ENCODE measurements around the gene ANKMY1. TPM values are rescaled to one million over a fixed set of nuclear protein-coding genes. Genes with fewer than 3 reads are reported as not detected.

The ANKMY1 gene
- total RNA-seq, 1 donor from 2014 or later = 13.0 TPM

- peaks cover 44% of the 10 kb centered on the region for H3K4me1 Mint-ChIP-seq
- no peaks in the 10 kb centered on the region for H3K27me3 Mint-ChIP-seq (ENCODE audit: low read depth)
- no peak overlapping the region for H3K27ac Mint-ChIP-seq (ENCODE audit: unreplicated experiment)
- H3K36me3 Mint-ChIP-seq (ENCODE audit: low read depth) = peaks cover 5% of the 10 kb centered on the region
- peak overlapping the region; percentile 69 for H3K4me3 Mint-ChIP-seq
- TF ChIP-seq CTCF (conservative IDR thresholded peaks at IDR 0.05) = no peak
- DNase-seq (ENCODE audit: low read depth, low spot score) = no peak
- no peaks in the 10 kb centered on the region for H3K9me3 Mint-ChIP-seq
These were observed 25.0 kb upstream of the ANKMY1 start for GRCh38 chr2:240582781-240583180.

- Mint-ChIP-seq H3K27ac (ENCODE audit: unreplicated experiment) (no peak overlapping the region), H3K4me1 (peaks cover 37% of the 10 kb centered on the region), H3K36me3 (ENCODE audit: low read depth) (peaks cover 5% of the 10 kb centered on the region), H3K27me3 (ENCODE audit: low read depth) (no peaks in the 10 kb centered on the region), H3K9me3 (no peaks in the 10 kb centered on the region), H3K4me3 (peak overlapping the region; percentile 69)
- no peak for TF ChIP-seq CTCF (conservative IDR thresholded peaks at IDR 0.05)
- no peak for DNase-seq (ENCODE audit: low read depth, low spot score)
These were observed 24.0 kb upstream of the ANKMY1 start for GRCh38 chr2:240581811-240582210.

- Mint-ChIP-seq H3K27ac (ENCODE audit: unreplicated experiment) (peak overlapping the region; percentile 13), H3K4me3 (peak overlapping the region; percentile 58), H3K4me1 (peaks cover 29% of the 10 kb centered on the region), H3K27me3 (ENCODE audit: low read depth) (no peaks in the 10 kb centered on the region), H3K36me3 (ENCODE audit: low read depth) (peaks cover 5% of the 10 kb centered on the region), H3K9me3 (no peaks in the 10 kb centered on the region)
- no peak for DNase-seq (ENCODE audit: low read depth, low spot score)
- TF ChIP-seq CTCF (conservative IDR thresholded peaks at IDR 0.05) = no peak
These were observed 22.2 kb upstream of the ANKMY1 start for GRCh38 chr2:240579771-240580614.

- Mint-ChIP-seq H3K27me3 (ENCODE audit: low read depth) (no peaks in the 10 kb centered on the region), H3K9me3 (no peaks in the 10 kb centered on the region), H3K4me1 (peaks cover 22% of the 10 kb centered on the region), H3K27ac (ENCODE audit: unreplicated experiment) (peak overlapping the region; percentile 12), H3K36me3 (ENCODE audit: low read depth) (peaks cover 5% of the 10 kb centered on the region), H3K4me3 (no peak overlapping the region)
- DNase-seq (ENCODE audit: low read depth, low spot score) = no peak
- no peak for TF ChIP-seq CTCF (conservative IDR thresholded peaks at IDR 0.05)
These were observed 21.4 kb upstream of the ANKMY1 start for GRCh38 chr2:240579071-240579762.

GRCh38 chr2:240578488-240578887 is 20.7 kb upstream of the ANKMY1 start:
- Mint-ChIP-seq H3K4me1 (peaks cover 22% of the 10 kb centered on the region), H3K27me3 (ENCODE audit: low read depth) (no peaks in the 10 kb centered on the region), H3K36me3 (ENCODE audit: low read depth) (peaks cover 5% of the 10 kb centered on the region), H3K4me3 (peak overlapping the region; percentile 47), H3K27ac (ENCODE audit: unreplicated experiment) (no peak overlapping the region), H3K9me3 (no peaks in the 10 kb centered on the region)
- DNase-seq (ENCODE audit: low read depth, low spot score) = no peak
- no peak for TF ChIP-seq CTCF (conservative IDR thresholded peaks at IDR 0.05)

Measured in neural crest cell (in vitro differentiated cells).